Mesenchymal stem cell (in vitro differentiated cells and primary cell): Measurements from ENCODE around the gene HEY2.
A peak's percentile ranks its signal among the peaks of the same experiment; 100 is the strongest.

Source experiments
- DNase-seq: peaks from one replicate; pipeline ENCODE4 v3.0.0-alpha.2; 2013
- H2AFZ ChIP-seq: one replicate; pipeline ENCODE4 v1.6.1; 2013; ENCODE audit warnings: low read depth, mild to moderate bottlenecking, control low read depth, inconsistent platforms, low read length, moderate library complexity
- H2AK5ac ChIP-seq: 2 replicates; pipeline ENCODE4 v1.6.1; 2013; ENCODE audit warnings: low read length, moderate library complexity, mild to moderate bottlenecking, inconsistent platforms; ENCODE audit not compliant: severe bottlenecking
- H2BK120ac ChIP-seq: one replicate; pipeline ENCODE4 v1.6.1; 2013; ENCODE audit warnings: low read depth, mild to moderate bottlenecking, inconsistent platforms, low read length, moderate library complexity
- H2BK12ac ChIP-seq, 2 experiments: one replicate each; pipeline ENCODE4 v1.6.1; 2013; ENCODE audit warnings: inconsistent platforms in 2 of 2, low read length in 2 of 2, mild to moderate bottlenecking in 2 of 2, moderate library complexity in 2 of 2, control low read depth in 1 of 2
- H2BK15ac ChIP-seq: one replicate; pipeline ENCODE4 v1.6.1; 2013; ENCODE audit warnings: mild to moderate bottlenecking, low read depth, inconsistent platforms; ENCODE audit not compliant: poor library complexity, severe bottlenecking
- H2BK5ac ChIP-seq: 2 replicates; pipeline ENCODE4 v1.6.1; 2013; ENCODE audit warnings: low read depth, mild to moderate bottlenecking, low read length, control low read depth, inconsistent platforms; ENCODE audit not compliant: poor library complexity, severe bottlenecking
- H3K14ac ChIP-seq, 2 experiments: one replicate each; pipeline ENCODE4 v1.6.1; 2013; ENCODE audit warnings: inconsistent platforms in 2 of 2, low read length in 2 of 2, control low read depth in 1 of 2, mild to moderate bottlenecking in 1 of 2, moderate library complexity in 1 of 2
- H3K18ac ChIP-seq, 2 experiments: one replicate each; pipeline ENCODE4 v1.6.1; 2013; ENCODE audit warnings: inconsistent platforms in 2 of 2, low read length in 2 of 2, control low read depth in 1 of 2, low read depth in 1 of 2, mild to moderate bottlenecking in 1 of 2
- H3K23ac ChIP-seq, 2 experiments: one replicate each; pipeline ENCODE4 v1.6.1; 2013; ENCODE audit warnings: inconsistent platforms in 2 of 2, low read length in 2 of 2, mild to moderate bottlenecking in 2 of 2, moderate library complexity in 2 of 2, control low read depth in 1 of 2
- H3K27ac ChIP-seq: 2 replicates; pipeline ENCODE4 v1.5.1; 2013; ENCODE audit warnings: mild to moderate bottlenecking, moderate library complexity, low read length, control low read depth, inconsistent platforms; ENCODE audit not compliant: poor library complexity, severe bottlenecking
- H3K27me3 ChIP-seq, 2 experiments: 2 replicates each; pipeline versions ENCODE4 v1.6.1 to v1.7.0; 2013; ENCODE audit warnings: low read length in 2 of 2, mild to moderate bottlenecking in 2 of 2, moderate library complexity in 2 of 2, control low read depth in 1 of 2, inconsistent platforms in 1 of 2; ENCODE audit not compliant: control insufficient read depth in 1 of 2, insufficient read depth in 1 of 2
- H3K36me3 ChIP-seq, 2 experiments: 2 replicates each; pipeline versions ENCODE4 v1.6.1 to v1.7.0; 2013; ENCODE audit warnings: low read length in 2 of 2, control low read depth in 1 of 2, inconsistent platforms in 1 of 2, low read depth in 1 of 2, mild to moderate bottlenecking in 1 of 2; ENCODE audit not compliant: insufficient read depth in 2 of 2, control insufficient read depth in 1 of 2
- H3K4ac ChIP-seq, 2 experiments: one replicate each; pipeline ENCODE4 v1.6.1; 2013; ENCODE audit warnings: inconsistent platforms in 2 of 2, low read length in 2 of 2, mild to moderate bottlenecking in 2 of 2, moderate library complexity in 2 of 2, control low read depth in 1 of 2, low read depth in 1 of 2
- H3K4me1 ChIP-seq: 2 replicates; pipeline ENCODE4 v1.6.1; 2013; ENCODE audit warnings: low read depth, low read length, control low read depth; ENCODE audit not compliant: control insufficient read depth, insufficient read depth
- H3K4me2 ChIP-seq: 2 replicates; pipeline ENCODE4 v1.6.1; 2013; ENCODE audit warnings: low read length, mild to moderate bottlenecking, inconsistent platforms; ENCODE audit not compliant: poor library complexity, severe bottlenecking
- H3K4me3 ChIP-seq, 2 experiments: 2 replicates each; pipeline versions ENCODE4 v1.5.1 to v1.7.0; 2013; ENCODE audit warnings: low read length in 2 of 2, mild to moderate bottlenecking in 2 of 2, control low read depth in 1 of 2, low read depth in 1 of 2; ENCODE audit not compliant: insufficient read depth in 1 of 2
- H3K79me1 ChIP-seq: replicated peaks from 2 replicates; pipeline ENCODE4 v1.6.1; 2013; ENCODE audit warnings: mild to moderate bottlenecking, control low read depth, low read length, inconsistent platforms; ENCODE audit not compliant: poor library complexity, severe bottlenecking
- H3K9ac ChIP-seq: 2 replicates; pipeline ENCODE4 v1.7.0; 2013; ENCODE audit warnings: mild to moderate bottlenecking, low read length, moderate library complexity
- H3K9me3 ChIP-seq: 2 replicates; pipeline ENCODE4 v1.7.0; 2013; ENCODE audit warnings: mild to moderate bottlenecking, low read length; ENCODE audit not compliant: control insufficient read depth
- H4K8ac ChIP-seq: one replicate; pipeline ENCODE4 v1.6.1; 2013; ENCODE audit warnings: inconsistent platforms, mild to moderate bottlenecking, low read length, moderate library complexity
- H4K91ac ChIP-seq: one replicate; pipeline ENCODE4 v1.6.1; 2013; ENCODE audit warnings: mild to moderate bottlenecking, low read length, inconsistent platforms
- WGBS: methylation state at CpG from one replicate; pipeline ENCODE4 v1.1.7; 2013; ENCODE audit warnings: mixed read lengths; 5-methylcytosine and 5-hydroxymethylcytosine counted together

The HEY2 gene

GRCh38 chr6:125793280-125793679, 43.8 kb downstream of the HEY2 start:
- H3K18ac ChIP-seq, result no peak overlapping the region
- H3K27me3 ChIP-seq, result no peaks in the 10 kb centered on the region
- no peak overlapping the region for H3K14ac ChIP-seq
- H3K23ac ChIP-seq, result no peak overlapping the region
- no peaks in the 10 kb centered on the region for H3K9me3 ChIP-seq
- peaks cover 0 to 12% of the 10 kb centered on the region in 2 experiments for H3K36me3 ChIP-seq
- H2AFZ ChIP-seq, result no peak overlapping the region
- no peak overlapping the region for H2BK120ac ChIP-seq
- H3K4ac ChIP-seq, result no peak overlapping the region
- H4K8ac ChIP-seq, result no peak overlapping the region
- no peak overlapping the region for H3K4me2 ChIP-seq
- no peak overlapping the region for H4K91ac ChIP-seq
- peaks cover 8% of the 10 kb centered on the region for H3K4me1 ChIP-seq
- no peak for DNase-seq
- WGBS, result 98% methylated on average over 2 of the region's 2 CpGs
- H3K9ac ChIP-seq, result peak overlapping the region; percentile 90
- no peak overlapping the region for H3K27ac ChIP-seq
- no peak overlapping the region for H2BK5ac ChIP-seq
- H2AK5ac ChIP-seq, result no peak overlapping the region
- peak overlapping the region in 1 of 2 experiments; percentile 97 for H3K4me3 ChIP-seq
- no peak overlapping the region for H2BK12ac ChIP-seq
- H3K79me1 ChIP-seq, result peaks cover 6% of the 10 kb centered on the region
- no peak overlapping the region for H2BK15ac ChIP-seq

GRCh38 chr6:125793863-125794262, 44.4 kb downstream of the HEY2 start:
- Histone ChIP-seq H3K18ac (no peak overlapping the region), H3K4me1 (peaks cover 8% of the 10 kb centered on the region), H3K23ac (no peak overlapping the region), H3K9ac (peak overlapping the region; percentile 90), H2BK120ac (no peak overlapping the region), H2AFZ (no peak overlapping the region), H3K27ac (no peak overlapping the region), H3K14ac (no peak overlapping the region), H3K9me3 (no peaks in the 10 kb centered on the region), H3K79me1 (peaks cover 6% of the 10 kb centered on the region), H4K91ac (no peak overlapping the region), H3K4me2 (no peak overlapping the region), H2AK5ac (no peak overlapping the region), H3K4me3 (peak overlapping the region in 1 of 2 experiments; percentile 97), H3K27me3 (no peaks in the 10 kb centered on the region), H4K8ac (no peak overlapping the region), H2BK5ac (no peak overlapping the region), H3K36me3 (peaks cover 0 to 12% of the 10 kb centered on the region in 2 experiments), H3K4ac (no peak overlapping the region), H2BK12ac (no peak overlapping the region), H2BK15ac (no peak overlapping the region)
- DNase-seq, result no peak
- WGBS, result 100% methylated on average over 2 of the region's 3 CpGs

DNA sequence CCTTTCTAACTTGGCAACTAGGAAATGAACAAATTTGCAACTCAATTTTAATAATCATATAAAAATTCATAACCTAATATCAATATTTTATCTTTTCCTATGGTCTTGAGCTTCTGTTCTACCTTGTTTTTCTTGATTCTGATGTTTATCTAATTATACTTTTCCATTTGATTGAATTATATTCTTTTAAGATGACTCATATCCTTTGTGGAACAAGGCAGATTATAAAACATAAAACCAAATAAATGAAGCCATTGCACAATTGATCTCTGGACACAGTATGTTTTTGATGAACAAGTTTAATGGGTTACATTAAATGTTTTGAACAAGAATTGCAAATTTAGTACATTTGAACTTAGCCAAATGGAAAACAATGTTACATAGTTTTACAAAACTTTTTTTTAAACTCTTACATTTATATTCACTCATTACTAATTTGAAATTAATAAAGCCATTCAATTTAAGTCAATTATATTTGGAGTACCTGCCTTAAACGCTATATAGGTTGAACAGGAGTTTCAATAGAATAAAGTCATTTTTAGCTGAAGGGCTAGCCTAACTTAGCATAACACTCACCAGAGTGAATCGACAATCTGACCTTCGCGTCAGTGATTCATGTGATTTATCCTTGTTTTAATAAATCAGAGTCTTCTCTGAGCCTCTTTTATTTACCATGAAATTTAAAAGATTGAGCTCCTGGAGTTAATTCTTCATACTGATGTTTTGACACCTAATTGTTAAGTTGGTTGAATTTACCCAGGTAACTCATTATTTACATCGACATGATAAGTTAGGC, 45.1 kb downstream of the HEY2 start:
- H2BK15ac ChIP-seq, result no peak overlapping the region
- H3K79me1 ChIP-seq, result peaks cover 6% of the 10 kb centered on the region
- H2AK5ac ChIP-seq, result no peak overlapping the region
- no peak overlapping the region for H3K27ac ChIP-seq
- H3K27me3 ChIP-seq, result no peaks in the 10 kb centered on the region
- no peak overlapping the region for H4K8ac ChIP-seq
- H2BK120ac ChIP-seq, result no peak overlapping the region
- no CpG with 5 or more reads among the region's 5 CpGs for WGBS
- H2BK12ac ChIP-seq, result no peak overlapping the region
- H3K4me1 ChIP-seq, result peaks cover 7% of the 10 kb centered on the region
- no peak for DNase-seq
- no peak overlapping the region for H3K4ac ChIP-seq
- no peak overlapping the region for H2BK5ac ChIP-seq
- H4K91ac ChIP-seq, result no peak overlapping the region
- no peak overlapping the region for H2AFZ ChIP-seq
- H3K4me2 ChIP-seq, result no peak overlapping the region
- peak overlapping the region in 1 of 2 experiments; percentile 97 for H3K4me3 ChIP-seq
- peak overlapping the region; percentile 90 for H3K9ac ChIP-seq
- no peaks in the 10 kb centered on the region for H3K9me3 ChIP-seq
- H3K18ac ChIP-seq, result no peak overlapping the region
- no peak overlapping the region for H3K14ac ChIP-seq
- no peak overlapping the region for H3K23ac ChIP-seq
- peaks cover 0 to 16% of the 10 kb centered on the region in 2 experiments for H3K36me3 ChIP-seq

- no peak overlapping the region for H2AFZ ChIP-seq
- no peak overlapping the region for H2AK5ac ChIP-seq
- H3K4ac ChIP-seq, result no peak overlapping the region
- peaks cover 0 to 19% of the 10 kb centered on the region in 2 experiments for H3K36me3 ChIP-seq
- H3K14ac ChIP-seq, result no peak overlapping the region
- no peak overlapping the region for H3K27ac ChIP-seq
- H3K4me3 ChIP-seq, result no peak overlapping the region
- WGBS, result no CpG with 5 or more reads among the region's 1 CpG
- no peak overlapping the region for H4K8ac ChIP-seq
- H3K23ac ChIP-seq, result no peak overlapping the region
- H2BK15ac ChIP-seq, result no peak overlapping the region
- H3K4me1 ChIP-seq, result peaks cover 2% of the 10 kb centered on the region
- no peak overlapping the region for H2BK12ac ChIP-seq
- H3K79me1 ChIP-seq, result peaks cover 6% of the 10 kb centered on the region
- no peak overlapping the region for H4K91ac ChIP-seq
- H3K27me3 ChIP-seq, result no peaks in the 10 kb centered on the region
- no peak overlapping the region for H2BK120ac ChIP-seq
- H3K4me2 ChIP-seq, result no peak overlapping the region
- H3K9ac ChIP-seq, result no peak overlapping the region
- H3K18ac ChIP-seq, result peak overlapping the region in 1 of 2 experiments; percentile 0
- no peak for DNase-seq
- no peak overlapping the region for H2BK5ac ChIP-seq
- H3K9me3 ChIP-seq, result no peaks in the 10 kb centered on the region
Observed at GRCh38 chr6:125795301-125795700, 45.9 kb downstream of the HEY2 start.
